Measurements from ENCODE around the gene ACSM6.

The ACSM6 gene

GRCh38 chr10:95245425-95246055 lies 51.5 kb downstream of the ACSM6 start:
- DNase-seq (ENCODE audit: low read depth) = no peak

DNA sequence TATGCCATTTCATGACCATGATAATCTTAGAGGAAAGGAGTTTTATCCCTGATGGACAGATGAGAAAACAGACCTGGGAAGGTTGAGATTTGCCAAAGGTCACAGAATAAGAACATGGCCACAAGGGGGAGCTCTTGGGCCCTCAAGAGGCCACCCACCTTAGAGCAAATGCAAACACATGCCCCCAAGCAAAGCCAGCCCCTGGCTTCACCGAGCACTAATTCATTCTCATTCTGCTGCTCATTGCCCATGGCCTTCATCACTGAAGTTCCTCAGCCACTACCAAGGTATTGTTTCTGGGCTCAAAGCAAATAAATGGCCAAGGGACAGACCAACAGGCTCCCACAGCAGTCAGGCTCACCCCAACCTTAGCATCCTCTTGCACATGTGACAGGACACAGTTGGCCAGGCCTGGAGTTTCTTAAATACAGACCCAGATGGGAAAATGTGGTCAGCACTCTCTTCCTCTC lies 52.6 kb downstream of the ACSM6 start:
- peak; percentile 44 for DNase-seq (ENCODE audit: low read depth)

GRCh38 chr10:95247200-95247880 lies 53.3 kb downstream of the ACSM6 start:
- peak; percentile 86 for DNase-seq (ENCODE audit: low read depth)

- DNase-seq (ENCODE audit: low read depth) = no peak
Observed at GRCh38 chr10:95247881-95248583, 54.0 kb downstream of the ACSM6 start.

GRCh38 chr10:95248989-95249388 lies 55.0 kb downstream of the ACSM6 start:
- no peak for DNase-seq (ENCODE audit: low read depth)

DNA sequence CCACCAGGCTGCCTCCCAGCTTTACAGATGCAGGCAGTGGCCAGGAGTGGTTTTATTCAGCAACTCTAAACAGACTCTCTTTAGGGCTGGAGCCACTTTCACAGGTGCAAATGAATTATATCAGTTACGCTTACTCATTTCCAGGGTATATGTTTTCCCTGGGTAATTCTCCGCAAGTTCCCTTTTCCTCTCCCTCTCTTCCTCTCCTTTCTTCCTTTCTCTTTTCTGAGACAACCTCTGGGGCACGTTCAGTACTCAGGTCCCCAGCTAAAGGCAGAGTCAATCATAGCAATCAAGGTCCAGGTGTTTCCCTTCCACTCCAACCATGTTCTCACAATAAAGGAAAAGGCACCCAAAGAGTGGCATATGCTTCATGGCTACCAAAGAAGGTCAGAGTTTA lies 55.4 kb downstream of the ACSM6 start:
- no peak for DNase-seq (ENCODE audit: low read depth)

- DNase-seq (ENCODE audit: low read depth) = no peak
Observed at GRCh38 chr10:95250856-95251255, 56.8 kb downstream of the ACSM6 start.

DNA sequence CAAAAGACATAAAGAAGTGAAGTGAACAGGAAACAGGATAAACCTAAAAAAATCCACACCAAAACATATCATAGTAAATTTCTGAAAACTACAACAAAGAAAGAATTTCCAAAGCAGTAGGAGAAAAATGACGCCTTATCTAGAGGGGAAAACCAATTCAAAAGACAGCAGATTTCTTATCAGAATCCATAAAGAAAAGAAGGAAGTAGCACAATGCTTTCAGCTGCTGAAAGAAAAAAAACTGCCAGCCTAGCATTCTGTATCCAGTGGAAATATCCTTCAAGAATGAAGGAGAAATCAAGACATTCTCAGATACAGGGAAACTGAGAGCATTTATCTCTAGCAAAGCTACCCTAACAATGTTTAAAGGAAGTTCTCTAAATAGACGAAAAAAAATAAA lies 59.0 kb downstream of the ACSM6 start:
- DNase-seq (ENCODE audit: low read depth) = no peak

DNA sequence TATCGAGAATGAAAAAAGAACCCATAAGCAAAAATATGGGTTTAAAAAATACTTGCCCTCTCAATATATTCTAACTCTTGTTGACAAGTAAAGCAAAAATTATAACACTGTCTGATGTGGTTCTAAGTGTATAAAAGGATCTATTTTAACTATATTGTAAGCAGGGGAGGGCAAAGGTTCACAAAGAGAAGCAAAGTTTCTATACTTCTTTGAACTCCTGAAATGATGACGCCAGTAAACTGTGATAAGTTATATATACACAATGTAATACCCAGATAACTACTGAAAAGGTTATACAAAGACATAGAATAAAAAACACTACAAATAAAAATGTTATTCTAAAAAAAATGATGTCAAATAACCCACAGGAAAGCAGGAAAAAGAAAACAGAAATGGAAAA lies 59.6 kb downstream of the ACSM6 start:
- no peak for DNase-seq (ENCODE audit: low read depth)

DNA sequence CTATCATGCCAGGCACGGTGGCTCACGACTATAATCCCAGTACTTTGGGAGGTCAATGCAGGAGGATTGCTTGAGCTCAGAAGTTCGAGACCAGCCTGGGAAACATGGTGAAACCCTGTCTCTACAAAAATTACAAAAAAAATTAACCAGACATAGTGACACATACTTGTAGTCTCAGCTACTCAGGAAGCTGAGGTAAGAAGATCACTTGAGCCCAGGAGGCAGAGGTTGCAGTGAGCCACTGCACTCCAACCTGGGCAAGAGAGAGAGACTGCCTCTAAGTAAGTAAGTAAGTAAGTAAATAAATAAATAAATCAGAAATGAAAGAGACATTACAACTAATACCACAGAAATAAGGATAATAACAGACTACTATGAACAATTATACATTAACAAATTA lies 60.6 kb downstream of the ACSM6 start:
- DNase-seq (ENCODE audit: low read depth) = no peak

GRCh38 chr10:95256268-95256667 lies 62.2 kb downstream of the ACSM6 start:
- DNase-seq (ENCODE audit: low read depth) = no peak

GRCh38 chr10:95257849-95258248 lies 63.8 kb downstream of the ACSM6 start:
- no peak for DNase-seq (ENCODE audit: low read depth)

DNA sequence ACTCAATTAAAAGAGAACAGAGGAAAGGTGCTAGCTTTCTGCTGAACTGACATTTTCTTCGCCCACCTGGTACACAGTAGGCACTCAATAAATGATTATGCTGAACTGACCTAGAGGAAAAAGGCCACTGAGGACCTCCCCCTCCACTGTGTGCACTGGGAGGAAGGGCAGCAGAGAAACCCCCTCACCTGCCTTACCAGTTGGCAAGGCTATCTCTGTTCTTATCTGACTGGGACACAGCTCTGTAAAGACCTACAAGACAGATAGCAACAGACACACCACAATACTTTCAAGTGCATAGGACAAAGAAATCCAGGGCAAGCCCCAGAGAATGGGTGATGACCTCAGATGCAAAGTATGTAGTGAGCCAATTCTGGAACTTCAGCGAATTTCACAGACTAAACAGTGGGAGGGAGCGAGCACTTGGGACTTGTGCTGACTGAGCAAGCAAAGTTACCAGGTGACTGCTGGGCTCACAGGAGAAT lies 66.4 kb downstream of the ACSM6 start:
- DNase-seq (ENCODE audit: low read depth) = no peak

- no peak for DNase-seq (ENCODE audit: low read depth)
Observed at GRCh38 chr10:95260909-95261552, 67.0 kb downstream of the ACSM6 start.

DNA sequence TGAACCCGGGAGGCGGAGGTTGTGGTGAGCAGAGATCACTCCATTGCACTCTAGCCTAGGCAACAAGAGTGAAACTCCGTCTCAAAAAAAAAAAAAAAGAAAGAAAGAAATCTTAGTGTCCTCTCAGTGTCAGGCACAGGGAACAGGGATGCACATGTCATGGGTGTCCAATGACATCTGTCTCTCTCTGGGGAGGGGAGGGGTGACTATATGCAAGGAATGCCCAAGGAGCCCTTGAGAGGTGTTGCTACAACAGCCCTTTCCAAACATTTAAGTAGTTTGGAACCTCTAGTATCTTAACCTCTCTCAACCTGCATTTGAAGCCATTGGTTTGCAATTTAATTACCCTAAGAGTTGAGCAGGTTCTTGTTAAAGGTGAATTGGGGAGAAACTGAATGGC lies 67.9 kb downstream of the ACSM6 start:
- no peak for DNase-seq (ENCODE audit: low read depth)

DNA sequence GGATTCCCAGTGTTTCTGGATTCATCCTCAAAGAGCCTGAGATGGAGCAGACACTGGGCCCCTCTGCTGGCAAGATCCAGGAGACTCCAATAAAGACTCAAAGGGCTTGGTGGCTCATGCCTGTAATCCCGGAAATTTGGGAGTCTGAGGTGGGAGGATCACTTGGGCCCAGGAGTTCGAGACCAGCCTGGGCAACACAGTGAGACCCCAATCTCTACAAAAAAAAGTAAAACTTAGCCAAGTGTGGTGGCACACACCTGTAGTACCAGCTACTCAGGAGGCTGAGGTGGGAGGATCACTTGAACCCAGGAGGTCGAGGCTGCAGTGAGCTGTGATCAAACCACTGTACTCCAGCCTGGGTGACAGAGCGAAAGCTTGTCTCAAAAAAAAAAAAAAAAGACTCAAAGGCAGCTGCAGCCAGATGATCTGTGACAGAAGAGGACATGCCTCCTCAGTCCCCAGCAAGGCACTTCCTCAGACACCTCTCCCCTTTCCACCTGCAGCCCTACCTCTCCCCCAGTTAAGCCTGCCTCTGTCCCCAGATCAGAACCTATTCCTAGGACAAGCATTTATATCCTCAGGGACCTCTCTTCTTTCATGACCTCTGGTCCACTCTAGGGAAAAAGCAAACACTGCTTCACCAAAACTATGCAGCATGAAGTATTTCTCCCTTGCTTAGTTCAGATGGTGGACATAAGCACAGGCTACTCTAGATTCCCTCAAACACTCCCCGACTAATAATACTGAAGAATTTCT lies 68.9 kb downstream of the ACSM6 start:
- DNase-seq (ENCODE audit: low read depth) = no peak

- DNase-seq (ENCODE audit: low read depth) = no peak
Observed at GRCh38 chr10:95263864-95264226, 69.8 kb downstream of the ACSM6 start.

GRCh38 chr10:95264227-95265051 lies 70.4 kb downstream of the ACSM6 start:
- DNase-seq (ENCODE audit: low read depth) = no peak

GRCh38 chr10:95265572-95265971 lies 71.5 kb downstream of the ACSM6 start:
- no peak for DNase-seq (ENCODE audit: low read depth)

GRCh38 chr10:95266674-95267095 lies 72.6 kb downstream of the ACSM6 start:
- no peak for DNase-seq (ENCODE audit: low read depth)

GRCh38 chr10:95267251-95267650 lies 73.2 kb downstream of the ACSM6 start:
- DNase-seq (ENCODE audit: low read depth) = no peak
